ENCODE results near the gene TMEM108.

Gene TMEM108

DNA sequence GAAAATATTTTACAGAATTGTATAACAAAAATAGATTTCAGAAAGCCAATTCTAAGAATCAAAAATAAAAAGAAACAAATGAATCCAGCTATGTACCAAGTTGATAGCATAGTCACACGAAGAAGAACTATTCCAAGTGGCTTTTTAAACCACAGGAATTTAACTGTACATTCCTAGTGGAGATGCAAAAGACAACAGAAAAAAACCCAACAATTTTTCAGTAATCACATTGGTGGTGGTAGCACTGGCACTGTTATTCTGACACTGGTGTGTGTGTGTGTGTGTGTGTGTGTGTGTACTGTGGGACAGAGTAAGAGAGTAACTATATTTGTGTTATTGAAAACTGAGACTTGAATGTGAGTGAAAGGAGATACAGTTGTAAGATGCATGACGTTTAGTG, 370.8 kb downstream of the TMEM108 start:
- DNase-seq (ENCODE audit: low read depth in 2 of 3, low spot score in 1 of 3), result no peak

DNA sequence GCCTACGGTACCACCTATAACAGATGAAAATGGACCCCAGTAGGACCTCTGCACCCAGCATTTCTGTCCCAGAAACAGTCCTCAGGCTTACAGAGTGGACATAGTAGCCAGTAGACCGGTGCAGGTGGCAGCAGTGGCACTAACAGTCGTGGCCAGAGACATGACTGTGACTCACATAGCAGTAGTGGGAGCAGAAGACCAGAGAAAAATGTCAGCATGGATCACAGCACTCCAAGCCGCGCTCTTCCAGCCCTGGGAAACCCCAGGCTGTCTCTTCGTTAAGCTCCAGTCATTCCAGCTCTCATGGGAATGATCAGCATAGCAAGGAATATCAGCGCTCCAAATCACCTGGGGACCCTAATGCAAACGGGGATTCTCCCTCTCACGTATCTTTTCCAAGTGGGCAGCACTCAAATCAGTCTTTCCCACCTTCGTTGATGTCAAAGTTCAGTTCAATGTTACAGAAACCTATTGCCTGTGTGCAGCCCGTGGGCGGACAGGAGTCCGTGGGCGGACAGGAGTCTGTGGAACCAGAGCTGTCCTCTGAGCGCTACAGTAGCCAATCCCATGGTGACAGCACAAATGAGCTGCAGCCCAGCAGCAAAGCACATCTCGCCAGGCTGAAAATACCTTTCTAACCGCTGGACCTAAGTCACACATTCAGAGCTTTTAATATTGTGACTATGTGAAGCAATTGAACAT, 372.2 kb downstream of the TMEM108 start:
- DNase-seq (ENCODE audit: low read depth in 2 of 3, low spot score in 1 of 3), result no peak

DNA sequence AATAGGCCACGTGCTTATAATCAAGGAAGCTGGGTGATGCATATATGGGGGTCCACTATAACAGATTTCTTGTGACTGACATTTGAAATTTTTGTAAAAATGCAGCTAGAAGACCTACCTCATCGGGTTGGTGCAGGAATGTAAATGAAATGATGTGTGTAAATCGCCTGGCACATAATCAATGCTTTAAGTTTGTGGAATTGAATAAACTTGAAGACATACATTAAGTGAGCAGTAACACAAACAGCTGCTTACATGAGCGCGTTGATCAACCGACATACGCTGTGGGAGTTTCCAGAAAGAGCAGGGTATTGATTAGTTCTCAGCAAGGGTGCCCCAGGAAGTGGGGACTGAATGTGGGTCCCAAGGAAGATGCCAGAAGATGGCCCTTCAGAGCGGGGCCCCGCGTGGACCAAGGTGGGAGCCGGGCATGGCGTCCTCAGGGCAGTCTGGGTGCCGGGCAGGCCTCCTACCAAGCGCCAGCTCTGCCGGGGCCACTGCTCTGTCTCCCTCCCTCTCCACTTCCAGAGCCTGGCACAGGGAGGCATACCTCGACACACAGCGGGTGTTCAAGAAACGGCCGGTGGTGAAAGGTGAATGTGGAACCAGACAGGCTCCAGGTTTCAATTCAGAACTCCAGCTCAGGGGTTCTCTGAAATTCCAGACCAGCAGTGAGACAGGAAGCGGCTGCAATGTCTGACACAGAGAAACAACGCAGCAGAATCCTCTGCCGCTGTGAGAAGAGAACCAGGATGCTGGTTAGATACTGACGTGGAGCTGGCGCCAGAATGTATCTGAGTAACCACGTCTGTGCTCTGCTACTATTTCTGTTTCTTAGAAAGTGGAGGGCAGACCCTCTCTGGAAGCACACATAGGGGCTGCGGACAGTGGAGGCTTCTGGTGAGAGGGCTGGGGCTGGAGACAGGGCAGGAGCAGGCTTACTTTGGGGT, 374.3 kb downstream of the TMEM108 start:
- no peak for DNase-seq (ENCODE audit: low read depth in 2 of 3, low spot score in 1 of 3)

DNA sequence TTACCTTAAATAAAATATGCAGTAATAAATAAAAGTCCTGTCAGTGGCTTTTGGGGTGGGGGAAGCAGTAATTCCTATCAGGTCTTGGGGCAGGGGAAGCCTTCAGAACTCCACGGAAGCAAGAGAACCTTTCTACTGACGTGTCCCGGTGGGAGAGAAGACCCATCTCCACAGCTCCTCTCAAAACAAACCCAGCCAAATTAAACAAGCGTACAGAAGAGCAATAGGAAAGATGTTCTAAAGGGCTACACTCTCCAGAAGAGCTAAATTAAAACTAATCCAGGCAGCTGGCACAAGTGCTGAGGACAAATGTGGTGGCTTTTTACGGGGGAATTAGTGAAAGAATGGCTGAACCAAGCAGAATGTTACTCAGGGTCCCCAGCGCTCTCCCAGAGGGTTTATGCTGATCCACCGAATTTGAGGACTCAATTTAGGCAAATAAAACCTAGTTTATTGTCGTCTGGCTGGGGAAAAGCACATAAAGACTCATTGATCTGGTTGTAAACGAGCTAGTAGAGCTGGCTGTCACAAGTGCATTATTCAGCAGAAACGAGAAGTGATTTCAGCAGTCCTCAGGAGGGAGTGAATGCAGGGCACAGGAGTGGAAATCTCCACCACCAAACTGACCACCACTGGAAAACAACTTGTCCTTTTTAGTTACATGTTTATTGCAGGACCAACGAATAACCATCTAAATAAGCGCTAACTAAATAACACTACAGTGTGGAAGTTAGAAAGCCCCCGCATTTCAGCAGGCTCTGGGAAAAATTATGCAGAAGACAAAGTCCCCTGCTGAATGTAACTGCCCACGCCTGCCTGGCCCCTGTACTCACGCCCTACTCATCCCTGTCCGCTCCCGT, 375.2 kb downstream of the TMEM108 start:
- DNase-seq (ENCODE audit: low read depth in 2 of 3, low spot score in 1 of 3), result no peak

DNA sequence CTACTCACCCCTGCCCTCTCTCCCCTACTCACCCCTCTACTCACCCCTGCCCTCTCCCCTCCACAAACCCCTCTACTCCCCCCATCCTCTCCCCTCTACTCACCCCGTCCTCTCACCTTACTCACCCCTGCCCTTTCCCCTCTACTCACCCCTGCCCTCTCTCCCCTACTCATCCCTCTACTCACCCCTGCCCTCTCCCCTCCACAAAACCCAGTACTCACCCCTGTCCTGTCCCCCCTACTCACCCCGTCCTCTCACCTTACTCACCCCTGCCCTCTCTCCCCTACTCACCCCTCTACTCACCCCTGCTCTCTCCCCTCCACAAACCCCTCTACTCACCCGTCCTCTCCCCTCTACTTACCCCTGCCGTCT, 375.8 kb downstream of the TMEM108 start:
- no peak for DNase-seq (ENCODE audit: low read depth in 2 of 3, low spot score in 1 of 3)

DNA sequence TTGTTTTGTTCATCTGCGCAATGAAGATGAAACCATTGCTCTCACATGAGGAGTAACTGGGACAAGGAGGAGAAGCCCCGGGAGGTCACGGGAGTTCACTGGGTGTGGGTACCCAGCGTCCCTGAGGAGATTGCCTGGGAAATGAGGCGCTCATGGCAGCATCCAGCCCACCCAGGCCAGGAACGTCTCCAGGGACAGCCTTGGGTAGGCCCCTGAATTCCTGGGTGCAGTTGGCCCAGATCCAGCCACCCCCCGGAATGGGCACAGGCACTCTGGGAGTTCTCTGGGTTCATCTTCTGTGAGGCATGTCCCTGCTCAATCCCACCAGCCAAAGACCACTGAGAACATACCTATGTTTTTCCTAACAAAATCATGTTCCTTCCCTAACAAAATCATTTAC, 380.2 kb downstream of the TMEM108 start:
- no peak for DNase-seq (ENCODE audit: low read depth in 2 of 3, low spot score in 1 of 3)

DNA sequence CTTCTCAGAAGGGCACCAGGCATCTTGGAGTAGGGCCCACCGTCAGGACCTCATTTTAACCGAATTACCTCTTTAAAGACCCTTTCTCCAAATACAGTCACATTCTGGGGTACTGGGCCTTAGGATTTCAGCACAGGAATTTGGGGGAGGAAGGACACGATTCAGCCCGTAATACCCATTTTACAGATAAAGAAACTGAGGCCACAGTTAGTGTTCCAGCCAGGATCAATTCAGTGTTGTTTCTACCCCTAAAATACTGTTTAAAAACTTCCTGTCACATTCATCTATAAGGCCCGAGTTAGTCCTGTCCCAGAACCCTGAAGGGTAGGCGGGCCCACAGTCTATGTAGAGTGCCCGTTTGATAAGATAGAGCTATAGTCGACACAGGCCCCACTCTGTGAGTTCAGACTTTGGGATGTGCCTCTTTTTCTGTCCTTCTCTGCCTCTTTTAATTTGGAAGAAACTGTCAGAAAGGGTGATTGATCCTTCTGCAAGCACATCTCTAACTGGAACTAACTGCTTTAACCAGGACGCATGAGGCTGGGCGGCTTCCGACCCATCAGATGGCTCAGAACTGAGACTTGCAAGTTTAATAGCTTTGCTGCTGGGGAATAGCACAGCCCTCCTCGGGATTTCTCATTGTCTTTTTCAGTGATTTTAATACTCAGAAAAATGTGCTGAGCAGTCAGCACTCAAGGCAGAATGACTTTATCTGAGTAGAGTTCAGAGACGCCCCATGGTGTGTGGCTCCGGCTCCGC, 381.1 kb downstream of the TMEM108 start:
- no peak for DNase-seq (ENCODE audit: low read depth in 2 of 3, low spot score in 1 of 3)

DNA sequence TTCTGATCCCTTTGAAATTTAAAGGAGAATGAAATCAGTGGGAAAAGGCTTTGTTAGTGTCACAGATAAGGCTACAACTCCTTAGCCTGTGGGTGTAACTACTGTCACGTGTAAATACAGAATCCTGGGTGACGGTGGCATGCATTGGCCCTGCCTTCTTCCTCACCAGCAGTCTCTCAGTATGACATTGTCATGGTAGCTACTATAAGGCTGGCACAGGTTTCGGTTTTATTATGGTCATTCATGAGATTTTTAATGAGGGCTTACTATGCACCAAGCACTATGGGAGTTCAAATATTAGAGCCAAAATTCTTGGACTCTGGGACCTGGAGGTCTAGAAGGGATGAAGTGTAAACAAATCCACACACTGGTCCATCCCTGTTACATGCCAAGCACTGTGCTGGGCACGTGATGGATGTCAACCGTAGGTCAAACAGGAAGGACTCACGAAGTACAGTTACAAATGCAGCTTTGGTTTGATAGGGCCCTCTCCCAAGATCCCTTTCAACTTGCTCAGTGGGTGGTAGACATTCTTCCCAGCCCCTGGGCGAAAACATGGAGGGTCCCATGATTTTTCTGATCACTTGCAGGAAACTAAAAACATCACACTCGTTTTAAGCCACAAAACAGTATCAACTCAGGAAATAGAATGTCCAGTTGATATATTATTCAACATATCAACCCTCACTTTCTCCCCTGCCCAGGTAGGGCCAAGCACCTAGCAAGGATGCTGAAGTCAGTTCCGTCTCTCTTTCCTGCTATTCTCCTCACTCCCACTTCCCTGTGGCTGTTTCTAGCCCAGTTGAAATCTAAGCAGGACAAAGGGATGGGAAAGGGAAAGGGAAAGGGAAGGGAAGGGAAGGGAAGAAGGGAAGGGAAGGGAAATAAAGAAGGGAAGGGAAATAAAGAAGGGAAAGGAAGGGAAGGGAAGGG, 387.0 kb downstream of the TMEM108 start:
- no peak for DNase-seq (ENCODE audit: low read depth in 2 of 3, low spot score in 1 of 3)

DNA sequence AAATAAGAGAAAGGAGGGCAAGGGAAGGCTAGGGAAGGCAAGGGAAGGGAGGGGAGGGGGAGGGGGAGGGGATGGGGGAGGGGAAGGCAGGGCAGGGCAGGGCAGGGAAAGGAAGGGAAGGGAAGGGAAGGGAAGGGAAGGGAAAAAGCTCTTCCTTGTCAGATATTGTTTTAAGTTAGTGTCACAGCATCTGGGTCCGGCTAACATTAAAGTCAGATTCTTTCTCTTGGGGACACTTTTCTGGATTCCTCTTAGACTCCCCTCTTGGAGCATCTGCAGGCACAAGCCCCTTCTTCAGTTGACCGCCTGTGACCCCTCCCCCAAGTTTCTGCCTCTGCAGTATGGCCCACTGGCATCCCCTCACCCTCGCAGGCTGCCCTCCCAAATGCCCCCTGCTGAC, 387.7 kb downstream of the TMEM108 start:
- no peak for DNase-seq (ENCODE audit: low read depth in 2 of 3, low spot score in 1 of 3)

DNA sequence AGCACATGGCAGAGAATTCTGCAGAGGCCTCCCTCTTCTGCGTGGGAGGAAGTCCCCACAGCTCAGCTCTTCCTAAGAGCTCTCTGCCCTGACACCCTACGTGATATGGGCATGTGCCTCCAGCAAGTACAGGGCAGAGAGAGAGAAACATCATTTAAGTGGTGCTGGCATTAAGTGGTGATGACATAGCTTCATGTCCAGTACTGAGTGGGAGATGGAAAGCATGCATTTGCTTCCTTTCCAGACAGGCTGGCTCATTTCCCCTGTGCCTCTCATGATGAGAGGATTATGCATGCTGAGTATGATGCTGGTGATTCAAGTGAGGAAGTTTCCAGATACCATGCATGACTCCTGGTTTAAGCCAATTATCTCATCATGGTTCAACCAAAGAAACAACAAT, 388.5 kb downstream of the TMEM108 start:
- DNase-seq (ENCODE audit: low read depth in 2 of 3, low spot score in 1 of 3), result no peak

DNA sequence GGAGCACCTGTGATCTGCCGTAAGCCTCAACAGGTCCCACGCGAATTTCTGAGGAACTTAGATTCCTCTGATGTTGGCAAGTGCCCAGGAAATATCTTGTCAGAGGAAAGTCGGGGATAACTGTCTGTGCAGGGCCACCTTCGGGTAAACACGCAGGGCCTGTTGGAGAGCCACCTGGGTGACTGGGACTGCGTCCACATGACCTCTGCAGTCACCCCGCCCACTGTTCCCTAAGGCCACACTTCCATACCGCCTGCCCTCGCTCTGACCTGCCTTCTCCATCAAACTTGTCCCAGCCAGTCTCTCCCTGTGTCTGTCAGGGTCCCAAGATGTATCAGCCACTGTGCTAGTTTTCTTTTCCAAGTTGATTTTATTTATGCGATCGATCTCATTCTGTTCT, 390.4 kb downstream of the TMEM108 start:
- DNase-seq (ENCODE audit: low read depth in 2 of 3, low spot score in 1 of 3), result no peak

DNA sequence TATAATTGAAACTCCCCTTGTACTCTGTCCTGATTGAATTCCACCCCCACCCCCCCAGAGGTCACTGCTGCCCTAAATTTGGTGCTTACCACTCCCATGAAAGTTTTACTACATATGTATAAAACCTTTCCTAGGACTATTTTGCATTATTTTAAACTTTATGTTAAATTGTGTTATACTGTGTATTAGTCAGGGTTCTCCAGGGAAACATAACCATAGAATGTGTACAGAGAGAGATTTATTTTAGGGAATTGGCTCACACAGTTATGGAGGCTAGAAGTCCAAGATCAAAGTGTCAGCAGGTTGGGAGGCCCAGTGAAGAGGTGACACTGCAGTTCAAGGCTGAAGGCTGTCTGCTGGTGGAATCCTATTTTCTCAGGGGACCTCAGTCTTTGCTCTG, 390.9 kb downstream of the TMEM108 start:
- no peak for DNase-seq (ENCODE audit: low read depth in 2 of 3, low spot score in 1 of 3)

DNA sequence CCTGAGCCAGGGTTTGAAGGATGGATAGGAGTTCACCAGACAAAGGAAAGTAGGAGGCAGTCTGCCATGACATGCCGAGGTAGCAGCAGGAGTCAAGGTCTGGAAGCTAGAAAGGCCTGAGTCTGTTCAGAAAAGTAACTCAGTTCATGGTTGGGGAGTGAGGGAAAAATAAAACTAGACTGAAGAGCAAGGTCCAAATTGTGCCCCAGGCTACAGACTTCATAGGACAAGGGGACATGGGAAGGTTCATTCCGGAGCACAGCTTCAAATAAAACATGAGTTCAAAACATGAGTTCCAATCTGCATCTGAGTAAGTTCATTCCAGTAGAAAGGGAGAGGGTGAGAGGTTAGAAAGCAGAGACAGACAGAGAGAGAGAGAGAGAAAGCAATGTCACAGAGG, 401.4 kb downstream of the TMEM108 start:
- no peak for DNase-seq (ENCODE audit: low read depth in 2 of 3, low spot score in 1 of 3)

DNA sequence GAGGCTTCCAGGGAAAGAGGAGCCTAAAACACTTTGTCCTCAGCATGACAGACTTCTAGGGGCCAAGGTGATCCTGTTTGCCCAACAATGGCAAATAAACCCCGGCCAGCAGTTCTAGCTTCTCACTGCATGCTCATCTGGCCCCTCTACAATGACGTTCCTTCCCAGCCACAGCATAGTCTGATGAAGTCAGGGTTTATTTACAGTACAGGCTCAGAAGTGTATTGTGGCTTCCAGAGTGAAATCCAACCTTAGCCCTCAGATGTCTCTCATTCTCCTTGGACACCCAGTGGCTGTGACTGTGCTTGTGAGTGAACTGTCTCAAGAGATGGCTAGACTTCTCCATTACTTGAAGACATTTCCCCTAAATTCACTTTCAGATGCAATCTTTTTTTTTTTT, 402.5 kb downstream of the TMEM108 start:
- DNase-seq (ENCODE audit: low read depth in 2 of 3, low spot score in 1 of 3), result no peak

DNA sequence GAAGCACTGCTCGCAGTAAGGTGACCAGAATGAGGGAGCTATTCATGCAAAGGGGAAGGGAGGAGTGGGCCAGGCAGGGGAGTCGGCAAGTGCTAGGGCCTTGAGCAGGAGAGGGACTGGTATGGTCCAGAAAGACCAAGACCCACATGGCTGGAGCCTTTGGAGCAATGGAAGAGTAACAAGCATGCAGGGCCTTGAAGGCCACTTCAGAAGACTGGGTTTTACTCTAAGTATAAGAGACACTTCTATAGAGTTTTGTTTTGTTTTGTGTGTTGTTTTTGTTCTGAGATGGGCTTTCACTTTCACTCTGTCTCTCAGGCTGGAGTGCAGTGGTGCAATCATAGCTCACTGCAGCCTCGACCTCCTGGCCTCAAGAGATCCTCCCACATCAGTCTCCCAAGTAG, 403.7 kb downstream of the TMEM108 start:
- DNase-seq (ENCODE audit: low read depth in 2 of 3, low spot score in 1 of 3), result no peak

DNA sequence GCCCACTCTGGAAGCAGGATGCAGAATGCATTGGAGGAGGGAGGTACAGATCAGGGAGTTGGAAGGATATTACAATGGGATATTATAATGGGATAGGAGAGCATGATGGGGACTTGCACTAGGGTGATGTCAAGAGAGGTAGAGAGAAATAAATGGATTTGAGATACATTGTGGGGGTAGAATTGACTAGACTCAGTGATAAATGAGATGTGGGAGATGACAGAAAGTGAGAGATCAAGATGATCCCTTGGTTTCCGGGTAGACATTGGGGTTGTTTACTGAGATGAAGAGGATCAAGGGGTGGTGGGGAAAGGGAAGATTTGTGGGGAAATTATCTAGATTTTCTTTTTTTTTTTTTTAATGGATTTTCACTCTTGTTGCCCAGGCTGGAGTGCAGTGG, 404.3 kb downstream of the TMEM108 start:
- no peak for DNase-seq (ENCODE audit: low read depth in 2 of 3, low spot score in 1 of 3)

DNA sequence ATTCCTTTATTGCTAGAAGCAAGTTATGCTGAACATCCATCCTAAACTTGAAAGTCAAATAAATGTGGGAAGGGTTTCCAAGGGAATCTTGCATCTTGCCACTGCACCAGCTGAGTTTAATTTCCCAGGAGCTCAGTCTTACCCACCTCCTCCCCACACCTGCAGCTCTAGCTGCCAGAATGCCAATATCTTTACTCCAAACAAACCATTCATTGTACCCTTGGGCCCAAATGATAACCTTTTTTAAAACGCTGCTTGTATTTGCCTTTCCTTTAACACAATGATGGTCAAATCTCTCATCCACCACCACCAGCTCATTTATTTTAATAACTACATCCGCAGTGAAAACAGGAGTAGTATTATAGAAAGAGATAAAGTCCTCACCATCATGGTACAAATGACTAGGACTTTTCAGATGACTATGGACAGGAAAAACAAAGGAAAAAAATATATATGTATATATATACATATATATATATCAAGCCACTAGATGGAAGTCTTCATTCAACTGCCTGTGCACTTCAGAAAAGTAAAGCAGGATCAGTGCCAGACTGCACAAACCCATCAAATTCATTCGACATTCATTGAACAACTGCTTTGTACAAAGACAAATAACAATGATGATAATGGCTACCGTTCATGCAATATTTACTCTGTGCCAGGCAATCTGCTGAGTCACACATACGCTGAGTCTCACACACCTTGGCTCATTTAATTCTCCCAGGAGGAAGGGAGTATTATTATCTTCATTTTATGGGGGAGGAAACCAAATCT, 405.6 kb downstream of the TMEM108 start:
- DNase-seq (ENCODE audit: low read depth in 2 of 3, low spot score in 1 of 3), result no peak

DNA sequence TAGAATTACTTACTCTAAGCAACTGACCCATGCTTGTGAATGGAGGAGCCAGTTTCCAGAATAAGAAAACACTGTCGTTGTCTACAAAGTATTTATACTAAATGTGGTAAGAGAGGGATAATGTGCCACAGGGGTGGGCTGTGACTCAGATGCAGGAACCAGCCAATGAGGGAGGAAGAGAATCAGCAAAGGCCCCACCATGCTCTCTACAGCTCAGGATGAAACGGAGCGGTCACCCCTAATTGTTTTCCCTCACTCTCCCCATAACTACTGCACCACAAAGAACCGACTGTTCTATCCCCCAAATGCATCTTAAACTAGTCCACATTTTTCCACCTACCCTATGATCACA, 406.2 kb downstream of the TMEM108 start:
- no peak for DNase-seq (ENCODE audit: low read depth in 2 of 3, low spot score in 1 of 3)

DNA sequence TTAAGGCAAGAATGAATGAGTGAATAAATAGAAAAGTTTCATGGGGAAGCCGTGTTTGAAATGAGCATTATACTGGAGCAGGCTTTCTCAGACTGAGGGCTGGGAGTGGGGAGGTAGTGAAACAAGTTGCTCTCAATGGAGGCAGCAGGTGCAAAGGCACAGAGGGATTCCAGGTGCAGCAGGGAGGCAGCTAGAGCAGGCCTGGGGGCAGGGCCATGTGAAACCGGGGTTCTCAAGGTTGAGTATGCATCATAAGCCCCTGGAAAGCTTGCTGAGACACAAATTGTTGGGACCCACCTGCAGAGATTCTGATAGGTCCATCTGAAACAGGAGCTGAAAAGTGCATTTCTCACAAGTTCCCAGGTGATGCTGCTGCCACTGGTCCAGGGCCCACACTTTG, 406.9 kb downstream of the TMEM108 start:
- no peak for DNase-seq (ENCODE audit: low read depth in 2 of 3, low spot score in 1 of 3)

Measured in stimulated activated CD4-positive, alpha-beta T cell treated with anti-CD3 and anti-CD28 coated beads, Interleukin-12 subunit alpha, Interleukin-12 subunit beta, amount 100 ng/mL, for 48 hours (primary cell).